Stimulated activated CD4-positive, alpha-beta T cell treated with anti-CD3 and anti-CD28 coated beads, Interleukin-4, amount 100 ng/mL, for 48 hours (primary cell): ENCODE measurements around the gene EIF4EBP3.

ENCODE experiments used
- DNase-seq, 2 donors: peaks; one replicate each; pipeline ENCODE4 v3.0.0-alpha.2; 2020; ENCODE audit warnings: low read depth in 2 of 2

The EIF4EBP3 gene

GRCh38 chr5:140557136-140557805 is 9.8 kb downstream of the EIF4EBP3 start, which contains the start of gene SRA1:
Gene SRA1, minus strand, starts transcription at chr5:140557473. Its CDS starts 21 bp downstream, at chr5:140557452.
- DNase-seq = peak; percentile 78 to 87

- no peak for DNase-seq
Measured at GRCh38 chr5:140557965-140558364, 10.5 kb downstream of the EIF4EBP3 start.

- no peak for DNase-seq
Measured at GRCh38 chr5:140558542-140558941, 11.1 kb downstream of the EIF4EBP3 start.

- no peak for DNase-seq
Measured at GRCh38 chr5:140560227-140560626, 12.8 kb downstream of the EIF4EBP3 start.

GRCh38 chr5:140561753-140562523 is 14.5 kb downstream of the EIF4EBP3 start:
- no peak for DNase-seq

- DNase-seq = no peak
Measured at GRCh38 chr5:140563596-140563995, 16.1 kb downstream of the EIF4EBP3 start.

- peak; percentile 89 to 95 for DNase-seq
Measured at GRCh38 chr5:140564196-140565023, 16.9 kb downstream of the EIF4EBP3 start, which contains the start of the genes APBB3 and SLC35A4. Gene APBB3, minus strand, starts transcription at chr5:140564598. Its CDS starts 353 bp downstream, at chr5:140564245. Gene SLC35A4, plus strand, starts transcription at chr5:140564828. Its CDS starts 2,342 bp downstream, at chr5:140567170.

- DNase-seq = no peak
Measured at GRCh38 chr5:140565024-140565779, 17.7 kb downstream of the EIF4EBP3 start.

- no peak for DNase-seq
Measured at GRCh38 chr5:140565780-140566095, 18.3 kb downstream of the EIF4EBP3 start.

- no peak for DNase-seq
Measured at GRCh38 chr5:140566665-140567064, 19.2 kb downstream of the EIF4EBP3 start.

GRCh38 chr5:140567136-140567818 is 19.8 kb downstream of the EIF4EBP3 start:
- DNase-seq = no peak

- no peak for DNase-seq
Measured at GRCh38 chr5:140567871-140568270, 20.4 kb downstream of the EIF4EBP3 start.

- DNase-seq = no peak
Measured at GRCh38 chr5:140568443-140569063, 21.1 kb downstream of the EIF4EBP3 start.

GRCh38 chr5:140569197-140569596 is 21.7 kb downstream of the EIF4EBP3 start:
- DNase-seq = no peak

GRCh38 chr5:140570058-140570457 is 22.6 kb downstream of the EIF4EBP3 start:
- no peak for DNase-seq

- no peak for DNase-seq
Measured at GRCh38 chr5:140570488-140570887, 23.0 kb downstream of the EIF4EBP3 start.

- no peak for DNase-seq
Measured at GRCh38 chr5:140571105-140571504, 23.6 kb downstream of the EIF4EBP3 start.

GRCh38 chr5:140573683-140574082 is 26.2 kb downstream of the EIF4EBP3 start:
- no peak for DNase-seq

- DNase-seq = no peak
Measured at GRCh38 chr5:140574165-140574564, 26.7 kb downstream of the EIF4EBP3 start.

- no peak for DNase-seq
Measured at GRCh38 chr5:140575309-140575708, 27.8 kb downstream of the EIF4EBP3 start.
